Subcutaneous adipose tissue (tissue), 4 donors: ENCODE results near the gene GOLGA1. TPM values are rescaled to one million over a fixed set of nuclear protein-coding genes. Genes with fewer than 3 reads are reported as not detected.

Source experiments
- total RNA-seq, 4 donors: library from RNA; depleted of rRNA; stranded (reverse); fragments of >200 nt; gene quantifications; one replicate each; pipeline ENCODE4 v1.1.0, GENCODE V29; 2016
- TF ChIP-seq, protein P1 (sequence below): fragments of 450-650 bp; IDR thresholded peaks from one replicate; pipeline ENCODE4 v1.5.1; 2016; ENCODE audit warnings: low read depth, mild to moderate bottlenecking, control low read depth, antibody characterized with exemption, moderate library complexity

GOLGA1 gene, protein sequence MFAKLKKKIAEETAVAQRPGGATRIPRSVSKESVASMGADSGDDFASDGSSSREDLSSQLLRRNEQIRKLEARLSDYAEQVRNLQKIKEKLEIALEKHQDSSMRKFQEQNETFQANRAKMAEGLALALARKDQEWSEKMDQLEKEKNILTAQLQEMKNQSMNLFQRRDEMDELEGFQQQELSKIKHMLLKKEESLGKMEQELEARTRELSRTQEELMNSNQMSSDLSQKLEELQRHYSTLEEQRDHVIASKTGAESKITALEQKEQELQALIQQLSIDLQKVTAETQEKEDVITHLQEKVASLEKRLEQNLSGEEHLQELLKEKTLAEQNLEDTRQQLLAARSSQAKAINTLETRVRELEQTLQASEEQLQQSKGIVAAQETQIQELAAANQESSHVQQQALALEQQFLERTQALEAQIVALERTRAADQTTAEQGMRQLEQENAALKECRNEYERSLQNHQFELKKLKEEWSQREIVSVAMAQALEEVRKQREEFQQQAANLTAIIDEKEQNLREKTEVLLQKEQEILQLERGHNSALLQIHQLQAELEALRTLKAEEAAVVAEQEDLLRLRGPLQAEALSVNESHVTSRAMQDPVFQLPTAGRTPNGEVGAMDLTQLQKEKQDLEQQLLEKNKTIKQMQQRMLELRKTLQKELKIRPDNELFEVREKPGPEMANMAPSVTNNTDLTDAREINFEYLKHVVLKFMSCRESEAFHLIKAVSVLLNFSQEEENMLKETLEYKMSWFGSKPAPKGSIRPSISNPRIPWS
- 10 to 100 TPM; 15.1 to 26.0 (median 21.5) TPM for total RNA-seq

DNA sequence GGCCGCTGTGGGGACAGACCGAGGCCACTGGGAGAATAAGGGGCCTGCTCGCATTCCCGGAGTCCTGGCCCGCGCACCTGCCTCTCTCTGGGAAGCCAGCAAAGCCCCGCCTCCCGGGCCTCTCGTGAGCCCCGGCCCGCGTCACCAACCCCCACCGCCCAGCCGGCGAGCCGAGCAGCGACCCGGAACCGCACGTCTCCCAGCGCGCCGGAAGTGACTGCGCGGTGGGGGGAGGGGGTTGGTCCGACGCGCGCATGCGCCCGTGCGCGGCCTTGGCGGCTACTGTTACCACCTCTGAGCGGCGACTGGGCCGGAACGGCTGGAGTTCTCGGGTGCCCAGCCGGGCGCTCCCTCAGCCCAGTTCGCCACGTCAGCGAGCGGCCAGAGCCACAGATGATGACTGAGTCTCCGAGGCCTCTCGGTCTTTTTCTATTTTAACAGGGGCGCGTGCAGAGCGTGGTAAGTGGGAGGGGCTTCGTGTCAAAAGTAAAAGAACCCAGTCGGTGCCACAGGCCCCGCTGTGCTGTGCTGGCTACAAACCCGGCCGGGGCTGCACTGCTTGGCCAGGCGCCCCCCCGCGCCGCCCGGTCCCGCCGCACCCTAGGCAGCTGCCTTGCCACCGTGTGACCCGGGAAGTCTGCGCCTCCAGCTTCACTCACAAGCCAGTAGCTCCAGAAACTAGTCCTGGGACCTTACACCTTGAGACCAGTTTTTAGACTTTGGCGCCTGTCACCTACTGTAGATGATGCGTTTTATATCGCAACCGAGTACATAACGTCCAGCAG is at the start of gene GOLGA1:
GOLGA1 (minus strand) TSS at position 190 of the 785 bp plus-strand sequence. CDS start 2,372 bp downstream, outside the sequence.
- TF ChIP-seq, protein P1, sequence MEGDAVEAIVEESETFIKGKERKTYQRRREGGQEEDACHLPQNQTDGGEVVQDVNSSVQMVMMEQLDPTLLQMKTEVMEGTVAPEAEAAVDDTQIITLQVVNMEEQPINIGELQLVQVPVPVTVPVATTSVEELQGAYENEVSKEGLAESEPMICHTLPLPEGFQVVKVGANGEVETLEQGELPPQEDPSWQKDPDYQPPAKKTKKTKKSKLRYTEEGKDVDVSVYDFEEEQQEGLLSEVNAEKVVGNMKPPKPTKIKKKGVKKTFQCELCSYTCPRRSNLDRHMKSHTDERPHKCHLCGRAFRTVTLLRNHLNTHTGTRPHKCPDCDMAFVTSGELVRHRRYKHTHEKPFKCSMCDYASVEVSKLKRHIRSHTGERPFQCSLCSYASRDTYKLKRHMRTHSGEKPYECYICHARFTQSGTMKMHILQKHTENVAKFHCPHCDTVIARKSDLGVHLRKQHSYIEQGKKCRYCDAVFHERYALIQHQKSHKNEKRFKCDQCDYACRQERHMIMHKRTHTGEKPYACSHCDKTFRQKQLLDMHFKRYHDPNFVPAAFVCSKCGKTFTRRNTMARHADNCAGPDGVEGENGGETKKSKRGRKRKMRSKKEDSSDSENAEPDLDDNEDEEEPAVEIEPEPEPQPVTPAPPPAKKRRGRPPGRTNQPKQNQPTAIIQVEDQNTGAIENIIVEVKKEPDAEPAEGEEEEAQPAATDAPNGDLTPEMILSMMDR = no peak

DNA sequence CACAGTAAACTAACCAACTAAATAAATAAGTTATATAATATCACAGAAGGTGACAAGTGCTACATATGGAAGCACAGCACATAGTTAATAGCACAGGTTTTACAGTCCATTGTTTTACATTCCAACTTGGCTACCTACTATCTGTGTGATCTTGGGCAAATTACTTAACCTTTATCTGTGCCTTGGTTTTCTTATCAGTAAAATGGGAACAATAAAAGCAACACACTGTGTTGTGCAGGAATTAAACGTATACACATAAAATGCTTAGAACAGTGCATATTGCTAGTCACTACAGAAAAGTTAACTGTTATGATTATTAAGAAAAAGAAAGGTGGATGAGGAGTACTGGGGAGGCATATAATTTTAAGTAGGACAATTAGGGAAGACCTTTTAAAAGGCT is 42.8 kb upstream of the GOLGA1 start:
- TF ChIP-seq, protein P1 = no peak

DNA sequence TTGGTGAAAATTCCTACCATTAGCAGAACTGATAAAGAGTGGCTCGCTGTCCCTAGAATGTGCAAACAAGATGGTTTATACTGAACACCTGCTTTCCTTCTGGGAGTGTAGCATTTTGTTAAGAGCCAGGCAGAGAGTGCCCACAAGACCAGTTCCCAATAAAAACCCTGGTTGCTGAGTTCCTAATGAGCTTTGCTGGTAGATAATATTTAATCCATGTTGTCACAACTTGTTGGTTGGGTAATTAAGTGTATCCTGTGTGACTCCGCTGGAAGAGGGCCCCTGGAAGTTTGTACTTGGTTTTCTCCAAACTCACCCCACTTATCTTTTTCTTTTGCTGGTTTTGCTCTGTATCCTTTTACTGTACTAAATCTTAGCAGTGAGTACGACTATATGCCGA is 39.5 kb upstream of the GOLGA1 start:
- TF ChIP-seq, protein P1 = no peak

DNA sequence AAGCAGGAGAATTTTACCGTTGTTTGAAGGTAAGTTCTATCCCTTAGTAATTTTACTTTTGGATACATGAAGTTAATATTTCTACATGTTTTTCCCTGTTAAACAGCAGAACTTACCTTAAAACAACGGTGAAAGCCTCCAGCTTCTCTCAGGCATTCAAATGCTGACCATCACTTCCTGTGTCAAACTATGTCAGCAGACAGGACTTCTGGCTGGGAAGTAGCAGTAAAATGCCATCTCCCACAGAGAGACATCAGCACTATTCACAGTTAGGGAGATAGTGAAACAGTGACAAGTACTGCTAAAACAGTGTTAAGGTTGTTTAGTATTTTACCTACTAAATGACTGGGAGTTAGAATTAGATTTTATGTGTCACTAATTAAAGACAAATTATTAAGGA is 34.2 kb upstream of the GOLGA1 start:
- TF ChIP-seq, protein P1 = no peak

DNA sequence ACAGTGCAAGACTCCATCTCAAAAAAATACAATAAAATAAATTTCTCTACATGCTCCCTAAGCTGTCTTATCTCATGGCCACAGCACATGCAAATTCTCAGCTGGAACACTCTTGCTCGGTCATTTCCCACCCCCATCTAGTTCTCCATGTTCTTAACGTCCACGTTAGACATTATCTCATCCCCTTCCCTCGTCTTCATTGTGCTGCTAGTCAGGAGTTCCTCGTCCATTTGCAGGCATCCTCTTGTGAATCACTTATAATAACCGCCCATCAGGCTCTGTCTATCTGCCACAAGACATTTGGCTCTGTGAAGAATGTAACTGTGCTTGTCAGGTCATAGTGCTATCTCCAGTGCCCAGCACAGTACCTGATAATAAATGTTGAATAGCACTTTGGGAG is 32.9 kb upstream of the GOLGA1 start:
- TF ChIP-seq, protein P1 = no peak

DNA sequence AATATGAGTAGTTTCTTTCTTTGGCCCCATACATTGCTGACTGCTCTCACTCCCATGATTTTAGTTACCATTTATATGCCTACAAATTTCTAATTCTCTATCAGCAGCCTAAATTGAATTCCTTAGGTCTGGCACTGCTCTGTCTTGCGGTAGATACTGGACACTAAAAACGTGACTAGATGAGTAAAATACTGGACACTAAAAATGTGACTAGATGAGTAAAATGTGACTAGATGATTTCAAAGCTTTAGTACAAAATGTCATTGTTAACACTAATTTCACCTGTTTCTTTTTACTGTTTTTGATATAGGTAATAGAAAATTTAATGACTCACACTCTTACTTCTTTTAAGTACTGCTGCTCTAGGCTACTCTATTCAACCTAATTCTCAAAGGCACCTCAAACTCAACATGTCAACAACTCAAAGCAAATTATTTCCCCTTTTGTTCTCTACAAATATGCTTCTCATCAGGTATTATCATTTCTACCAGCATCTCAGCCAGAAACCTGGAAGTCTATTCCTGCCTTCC is 31.4 kb upstream of the GOLGA1 start:
- TF ChIP-seq, protein P1 = no peak
